Body of pancreas (tissue), 4 donors: ENCODE results near the gene NXPE3. TPM values are rescaled to one million over a fixed set of nuclear protein-coding genes. Genes with fewer than 3 reads are reported as not detected.

ENCODE experiments used
- ATAC-seq: fragments of 150-250 bp; one replicate; pipeline ENCODE4 v1.9.1; 2016
- DNase-seq, 4 donors: peaks; one replicate each; pipeline ENCODE4 v3.0.0-alpha.2; 2019
- H3K27ac ChIP-seq, 4 donors: fragments of 200-600 bp; sonication (generic); 1 replicate in 3 of 4; 2 replicates in 1 of 4; pipeline versions ENCODE4 v1.5.1 to v1.6.1; 2016 to 2019; ENCODE audit warnings: mild to moderate bottlenecking in 1 of 4, mixed read lengths in 1 of 4, moderate library complexity in 1 of 4
- H3K27me3 ChIP-seq, 2 donors: fragments of 200-600 bp; sonication (generic); one replicate each; pipeline ENCODE4 v1.6.0; 2016; ENCODE audit warnings: mild to moderate bottlenecking in 1 of 2
- H3K36me3 ChIP-seq, 2 donors: fragments of 200-600 bp; sonication (generic); replicated peaks in 1 of 2; 2 replicates each; pipeline ENCODE4 v1.5.1; 2016; ENCODE audit warnings: low read depth in 2 of 2; ENCODE audit not compliant: insufficient read depth in 1 of 2
- H3K4me1 ChIP-seq: fragments of 200-600 bp; sonication (generic); one replicate; pipeline ENCODE4 v1.6.0; 2016
- H3K4me3 ChIP-seq, 2 donors: fragments of 200-600 bp; sonication (generic); 1 replicate in 1 of 2; 2 replicates in 1 of 2; pipeline ENCODE4 v1.5.1; 2016 to 2019
- H3K9me3 ChIP-seq, 3 donors: fragments of 200-600 bp; sonication (generic); 1 replicate in 2 of 3; 2 replicates in 1 of 3; pipeline ENCODE4 v1.5.1; 2016
- POLR2A ChIP-seq, 3 donors: fragments of 450-650 bp; IDR thresholded peaks; one replicate each; pipeline ENCODE4 v1.6.1; 2016; ENCODE audit warnings: antibody characterized with exemption in 3 of 3, mild to moderate bottlenecking in 2 of 3
- WGBS, 2 donors: methylation state at CpG; one replicate each; pipeline ENCODE4 v1.1.5; 2017; 5-methylcytosine and 5-hydroxymethylcytosine counted together
- intact Hi-C: fragments of 100-400 bp; cut with DNase I; formaldehyde crosslinking; loops from one replicate; pipeline ENCODE4 v1.15.1; 2023
- total RNA-seq, 2 donors: library from RNA; depleted of rRNA; stranded (reverse); fragments of >200 nt; gene quantifications; one replicate each; pipeline ENCODE4 v1.1.0, GENCODE V29; 2016
- TF ChIP-seq, protein P1 (sequence below), 7 experiments: fragments of 450-650 bp in 4 of 7; fragments of 200-600 bp in 3 of 7; sonication (generic) in 3 of 7; IDR thresholded peaks; one replicate each; pipeline ENCODE4 v1.5.1; 2016 to 2019; ENCODE audit warnings: antibody characterized with exemption in 7 of 7

The NXPE3 gene
- total RNA-seq, 2 donors from 2014 or later: 3.1 to 4.6 TPM

DNA sequence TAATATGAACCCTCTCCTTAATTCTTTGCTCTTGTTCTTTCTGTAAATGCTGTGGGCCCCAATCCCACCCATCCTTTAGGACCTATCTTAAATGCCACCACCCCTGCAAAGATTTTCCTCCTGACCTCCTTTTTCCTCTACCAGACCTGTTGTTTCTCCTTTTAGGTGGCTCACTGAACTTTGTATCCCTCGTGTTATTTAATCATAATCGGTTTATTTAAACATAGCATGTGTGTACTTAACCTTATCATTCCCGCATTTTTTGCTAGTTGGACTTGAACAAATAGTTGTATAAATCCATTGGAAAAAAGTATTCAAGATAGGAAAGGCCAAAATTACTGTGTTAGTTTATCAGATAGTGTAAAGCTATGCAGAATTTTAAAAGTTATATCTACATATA lies 69.3 kb downstream of the NXPE3 start:
- intact Hi-C loops: no loop called here

GRCh38 chr3:101848754-101849713 lies 70.0 kb downstream of the NXPE3 start, which contains the start of gene NFKBIZ:
TSS of gene NFKBIZ (plus strand) at chr3:101849514. CDS start at chr3:101849629, 115 bp downstream.
- H3K27ac ChIP-seq: peak within 1 kb of the TSS; percentile 97 to 100 (median 99)
- H3K4me3 ChIP-seq: peak within 1 kb of the TSS; percentile 64 to 95
- intact Hi-C loops: no loop called here
- peak; percentile 96 to 98 (median 97) for DNase-seq
- TF ChIP-seq, protein P1, sequence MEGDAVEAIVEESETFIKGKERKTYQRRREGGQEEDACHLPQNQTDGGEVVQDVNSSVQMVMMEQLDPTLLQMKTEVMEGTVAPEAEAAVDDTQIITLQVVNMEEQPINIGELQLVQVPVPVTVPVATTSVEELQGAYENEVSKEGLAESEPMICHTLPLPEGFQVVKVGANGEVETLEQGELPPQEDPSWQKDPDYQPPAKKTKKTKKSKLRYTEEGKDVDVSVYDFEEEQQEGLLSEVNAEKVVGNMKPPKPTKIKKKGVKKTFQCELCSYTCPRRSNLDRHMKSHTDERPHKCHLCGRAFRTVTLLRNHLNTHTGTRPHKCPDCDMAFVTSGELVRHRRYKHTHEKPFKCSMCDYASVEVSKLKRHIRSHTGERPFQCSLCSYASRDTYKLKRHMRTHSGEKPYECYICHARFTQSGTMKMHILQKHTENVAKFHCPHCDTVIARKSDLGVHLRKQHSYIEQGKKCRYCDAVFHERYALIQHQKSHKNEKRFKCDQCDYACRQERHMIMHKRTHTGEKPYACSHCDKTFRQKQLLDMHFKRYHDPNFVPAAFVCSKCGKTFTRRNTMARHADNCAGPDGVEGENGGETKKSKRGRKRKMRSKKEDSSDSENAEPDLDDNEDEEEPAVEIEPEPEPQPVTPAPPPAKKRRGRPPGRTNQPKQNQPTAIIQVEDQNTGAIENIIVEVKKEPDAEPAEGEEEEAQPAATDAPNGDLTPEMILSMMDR (IDR thresholded peaks at IDR 0.05): peak in 1 of 7 experiments; percentile 6
- TF ChIP-seq POLR2A (IDR thresholded peaks at IDR 0.05): peak; percentile 94 to 100 (median 96)
- no peaks in the 10 kb centered on the region for H3K27me3 ChIP-seq
- peaks cover 55% of the 10 kb centered on the region for H3K4me1 ChIP-seq
- peaks cover 0 to 15% of the 10 kb centered on the region in 2 donors for H3K36me3 ChIP-seq
- no peaks in the 10 kb centered on the region for H3K9me3 ChIP-seq
- 0 to 1% methylated on average over 1 to 82 of the region's 95 CpGs for WGBS, 2 donors
- peak; percentile 91 for ATAC-seq

More for the DNA sequence above, 69.3 kb downstream of the NXPE3 start:
- Histone ChIP-seq H3K9me3 (no peaks in the 10 kb centered on the region), H3K27ac (peak overlapping the region; percentile 97 to 100 (median 99)), H3K27me3 (no peaks in the 10 kb centered on the region), H3K36me3 (peaks cover 0 to 8% of the 10 kb centered on the region in 2 donors), H3K4me3 (no peak overlapping the region), H3K4me1 (peaks cover 47% of the 10 kb centered on the region)
- TF ChIP-seq, protein P1 (IDR thresholded peaks at IDR 0.05): no peak
- TF ChIP-seq POLR2A (IDR thresholded peaks at IDR 0.05): no peak
- peak; percentile 28 for ATAC-seq
- DNase-seq: no peak
- 8 to 13% methylated on average over 3 of the region's 3 CpGs for WGBS, 2 donors

- peaks cover 62% of the 10 kb centered on the region for H3K4me1 ChIP-seq
- 0 to 1% methylated on average over 18 to 24 of the region's 67 CpGs for WGBS, 2 donors
- H3K36me3 ChIP-seq: peaks cover 0 to 16% of the 10 kb centered on the region in 2 donors
- DNase-seq: peak; percentile 45 to 55 (median 54)
- no peaks in the 10 kb centered on the region for H3K27me3 ChIP-seq
- intact Hi-C loops: no loop called here
- TF ChIP-seq, protein P1 (IDR thresholded peaks at IDR 0.05): peak in 1 of 7 experiments; percentile 1
- TF ChIP-seq POLR2A (IDR thresholded peaks at IDR 0.05): peak in 1 of 3 donors; percentile 49
- H3K4me3 ChIP-seq: peak overlapping the region; percentile 64 to 95
- ATAC-seq: peak; percentile 24
- no peaks in the 10 kb centered on the region for H3K9me3 ChIP-seq
- peak overlapping the region; percentile 97 to 100 (median 99) for H3K27ac ChIP-seq
Observed at GRCh38 chr3:101849714-101850245, 70.8 kb downstream of the NXPE3 start.

GRCh38 chr3:101850246-101851051 lies 71.4 kb downstream of the NXPE3 start:
- H3K4me1 ChIP-seq: peaks cover 66% of the 10 kb centered on the region

More at GRCh38 chr3:101850246-101851051, 71.4 kb downstream of the NXPE3 start:
- H3K4me3 ChIP-seq: peak overlapping the region; percentile 64 to 95
- H3K36me3 ChIP-seq: peaks cover 2 to 19% of the 10 kb centered on the region in 2 donors
- no peaks in the 10 kb centered on the region for H3K9me3 ChIP-seq
- H3K27ac ChIP-seq: peak overlapping the region; percentile 97 to 100 (median 99)
- DNase-seq (peak in 1 of 4 donors; percentile 28), ATAC-seq (no peak)
- intact Hi-C loops: no loop called here
- TF ChIP-seq, protein P1 (IDR thresholded peaks at IDR 0.05): no peak
- peak in 2 of 3 donors; percentile 60 to 63 for TF ChIP-seq POLR2A (IDR thresholded peaks at IDR 0.05)
- no peaks in the 10 kb centered on the region for H3K27me3 ChIP-seq
- WGBS, 2 donors: 0 to 1% methylated on average over 19 of the region's 19 CpGs
